Heart right ventricle (tissue), 16 donors: ENCODE results near the gene FRMPD1. TPM values are rescaled to one million over a fixed set of nuclear protein-coding genes. Genes with fewer than 3 reads are reported as not detected.

ENCODE experiments used
- ATAC-seq, 8 donors: fragments of 200-7000 bp; cut with Tn5 transposase; one replicate each; pipeline ENCODE4 v1.9.1; 2020; ENCODE audit warnings: mild to moderate bottlenecking in 8 of 8, moderate library complexity in 8 of 8, moderate number of reproducible peaks in 1 of 8
- DNase-seq, 2 donors: peaks; one replicate each; pipeline ENCODE4 v3.0.0-alpha.2; 2020
- H3K27ac ChIP-seq, 10 donors: fragments of 200-600 bp; sonication (generic) in 2 of 10; one replicate each; pipeline versions ENCODE4 v1.5.0 to v1.8.0; 2020 to 2022; ENCODE audit warnings: mild to moderate bottlenecking in 3 of 10
- H3K27me3 ChIP-seq, 7 donors: fragments of 200-600 bp; one replicate each; pipeline ENCODE4 v1.8.0; 2021 to 2022; ENCODE audit warnings: mild to moderate bottlenecking in 2 of 7
- H3K36me3 ChIP-seq, 9 donors: fragments of 200-600 bp; sonication (generic) in 1 of 9; one replicate each; pipeline versions ENCODE4 v1.5.0 to v1.8.0; 2020 to 2022; ENCODE audit warnings: mild to moderate bottlenecking in 2 of 9
- H3K4me1 ChIP-seq, 9 donors: fragments of 200-600 bp; sonication (generic) in 1 of 9; one replicate each; pipeline versions ENCODE4 v1.5.0 to v1.8.0; 2020 to 2022; ENCODE audit warnings: mild to moderate bottlenecking in 4 of 9
- H3K4me3 ChIP-seq, 10 donors: fragments of 200-600 bp; sonication (generic) in 2 of 10; one replicate each; pipeline versions ENCODE4 v1.5.0 to v1.8.0; 2020 to 2022; ENCODE audit warnings: mild to moderate bottlenecking in 7 of 10, moderate library complexity in 2 of 10
- H3K9me3 ChIP-seq, 11 donors: fragments of 200-600 bp in 10 of 11; sonication (generic) in 2 of 11; one replicate each; pipeline versions ENCODE4 v1.5.0 to v1.8.0; 2013 to 2022; ENCODE audit warnings: mild to moderate bottlenecking in 2 of 11, control low read depth in 1 of 11, moderate library complexity in 1 of 11
- WGBS, 2 donors: extraction: QIAGEN DNeasy Blood & Tissue Kit; methylation state at CpG; one replicate each; pipeline ENCODE4 v1.1.7; 2013; ENCODE audit warnings: inconsistent platforms in 1 of 2; 5-methylcytosine and 5-hydroxymethylcytosine counted together
- intact Hi-C, 10 donors: fragments of 100-400 bp; cut with DNase I; formaldehyde crosslinking; loops; one replicate each; pipeline versions ENCODE4 v1.11.1 to v1.14.2; 2022
- polyA plus RNA-seq, 2 donors: library from polyadenylated mRNA; stranded (reverse); fragments of 200-250 nt; gene quantifications; one replicate each; pipeline ENCODE4 v1.2.3, GENCODE V29; 2013
- total RNA-seq, 10 donors: library from RNA; stranded (reverse); fragmentation: NEBNext Ultra II Directional in 3 of 10; extraction: Animal tissue kit (Norgen Biotek cat#: 25700) in 3 of 10; gene quantifications; one replicate each; pipeline versions ENCODE4 v1.2.1 to v1.2.4, GENCODE V29; 2021 to 2023
- TF ChIP-seq, protein P1 (sequence below), 9 donors: fragments of 200-600 bp; sonication (generic) in 2 of 9; IDR thresholded peaks; one replicate each; pipeline versions ENCODE4 v1.5.0 to v1.8.0; 2021 to 2022; ENCODE audit warnings: antibody characterized with exemption in 9 of 9, mild to moderate bottlenecking in 5 of 9, moderate library complexity in 1 of 9
- donor health status: Arrhythmogenic right ventricular cardiomyopathy.
- donor health status: ischemic (EF 13 %, LVEDD 7.1; RV severe dilation, severe dysfunction).
- donor health status: healthy with polysubstance abuse.
- donor health status: DM: no; HTN: yes; CAD: no.
- donor health status: DM: no; HTN: no; CAD: no.
- donor health status: ischemic (EF 25% LVEDD 6.9; RV normal size, moderate dysfunction).
- donor health status: ischemic (EF 25% LVEDD 5.7; RV mildly dilated, moderate dysfunction).
- donor health status: healthy.
- donor health status: DM: yes; HTN: yes; CAD: no.
- donor health status: Ischemic cardiomyopathy.
- donor health status: ischemic (EF 35%, LVEDD 5.7; RV mildly dilated, moderate dysfunction).
- donor health status: nonischemic (EF 11% LVEDD 7.7; RV severe dilation, severe dysfunction).
- donor health status: DM: yes; HTN: yes; CAD: no.
- donor health status: PGD.
- donor health status: ischemic (EF 29% LVEDD 5.4; RV normal size, mild dysfunction).
- donor health status: nonischemic (EF 23%, LVEDD 6.1; RV moderate dilation, normal function).

The FRMPD1 gene
- total and polyA plus RNA-seq, 12 donors: 0.03 to 1.7 (median 0.63) TPM

DNA sequence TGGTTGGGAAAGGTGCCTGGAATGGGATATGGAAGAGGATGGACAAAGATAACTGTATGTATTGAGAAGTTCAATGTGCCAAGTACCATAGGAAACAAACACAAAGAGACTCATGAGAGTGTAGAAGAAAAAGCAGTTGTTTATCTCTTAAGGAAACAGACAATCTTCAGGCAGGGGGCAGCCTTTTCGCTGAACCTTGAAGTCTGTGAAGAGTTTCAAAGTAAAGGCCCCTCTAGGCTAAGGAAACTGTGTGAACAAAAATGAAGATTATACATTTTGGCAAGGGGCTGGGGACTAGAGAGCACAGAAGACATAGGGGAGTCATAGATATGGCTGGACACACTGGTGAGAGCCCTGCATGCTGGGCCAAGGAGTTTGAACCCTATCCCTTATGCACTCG, 27.5 kb upstream of the FRMPD1 start:
- TF ChIP-seq, protein P1, sequence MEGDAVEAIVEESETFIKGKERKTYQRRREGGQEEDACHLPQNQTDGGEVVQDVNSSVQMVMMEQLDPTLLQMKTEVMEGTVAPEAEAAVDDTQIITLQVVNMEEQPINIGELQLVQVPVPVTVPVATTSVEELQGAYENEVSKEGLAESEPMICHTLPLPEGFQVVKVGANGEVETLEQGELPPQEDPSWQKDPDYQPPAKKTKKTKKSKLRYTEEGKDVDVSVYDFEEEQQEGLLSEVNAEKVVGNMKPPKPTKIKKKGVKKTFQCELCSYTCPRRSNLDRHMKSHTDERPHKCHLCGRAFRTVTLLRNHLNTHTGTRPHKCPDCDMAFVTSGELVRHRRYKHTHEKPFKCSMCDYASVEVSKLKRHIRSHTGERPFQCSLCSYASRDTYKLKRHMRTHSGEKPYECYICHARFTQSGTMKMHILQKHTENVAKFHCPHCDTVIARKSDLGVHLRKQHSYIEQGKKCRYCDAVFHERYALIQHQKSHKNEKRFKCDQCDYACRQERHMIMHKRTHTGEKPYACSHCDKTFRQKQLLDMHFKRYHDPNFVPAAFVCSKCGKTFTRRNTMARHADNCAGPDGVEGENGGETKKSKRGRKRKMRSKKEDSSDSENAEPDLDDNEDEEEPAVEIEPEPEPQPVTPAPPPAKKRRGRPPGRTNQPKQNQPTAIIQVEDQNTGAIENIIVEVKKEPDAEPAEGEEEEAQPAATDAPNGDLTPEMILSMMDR (IDR thresholded peaks at IDR 0.05): no peak
- 70 to 72% methylated on average over 2 of the region's 2 CpGs for WGBS, 2 donors
- intact Hi-C loops: no loop called here

DNA sequence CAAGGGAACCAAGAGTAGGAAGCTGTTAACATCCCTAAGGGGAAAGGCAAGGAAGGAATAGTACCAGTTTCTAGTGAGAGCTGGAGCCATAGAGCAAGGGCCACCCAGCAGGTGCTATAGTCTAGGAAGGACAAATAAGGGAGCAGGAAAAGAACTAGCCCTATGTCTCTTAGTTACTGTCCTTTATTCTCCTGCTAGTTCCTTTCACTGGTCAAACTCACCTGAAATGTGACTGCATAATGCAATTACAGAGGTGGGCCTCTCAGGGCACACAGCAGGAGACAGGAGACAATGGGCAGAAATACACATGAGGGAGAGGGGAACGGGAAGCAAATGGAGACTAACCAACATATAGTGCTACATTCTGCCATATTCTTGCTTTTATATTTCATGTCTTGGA, 26.7 kb upstream of the FRMPD1 start:
- H3K36me3 ChIP-seq: no peaks in the 10 kb centered on the region
- 76 to 90% methylated on average over 1 of the region's 1 CpG for WGBS, 2 donors
- TF ChIP-seq, protein P1 (IDR thresholded peaks at IDR 0.05): no peak

More for the DNA sequence above, 27.5 kb upstream of the FRMPD1 start:
- ATAC-seq (no peak), DNase-seq (no peak)
- no peaks in the 10 kb centered on the region for H3K36me3 ChIP-seq
- H3K4me3 ChIP-seq: no peak overlapping the region
- no peaks in the 10 kb centered on the region for H3K4me1 ChIP-seq
- H3K27ac ChIP-seq: no peak overlapping the region
- H3K9me3 ChIP-seq: no peaks in the 10 kb centered on the region
- H3K27me3 ChIP-seq: no peaks in the 10 kb centered on the region

DNA sequence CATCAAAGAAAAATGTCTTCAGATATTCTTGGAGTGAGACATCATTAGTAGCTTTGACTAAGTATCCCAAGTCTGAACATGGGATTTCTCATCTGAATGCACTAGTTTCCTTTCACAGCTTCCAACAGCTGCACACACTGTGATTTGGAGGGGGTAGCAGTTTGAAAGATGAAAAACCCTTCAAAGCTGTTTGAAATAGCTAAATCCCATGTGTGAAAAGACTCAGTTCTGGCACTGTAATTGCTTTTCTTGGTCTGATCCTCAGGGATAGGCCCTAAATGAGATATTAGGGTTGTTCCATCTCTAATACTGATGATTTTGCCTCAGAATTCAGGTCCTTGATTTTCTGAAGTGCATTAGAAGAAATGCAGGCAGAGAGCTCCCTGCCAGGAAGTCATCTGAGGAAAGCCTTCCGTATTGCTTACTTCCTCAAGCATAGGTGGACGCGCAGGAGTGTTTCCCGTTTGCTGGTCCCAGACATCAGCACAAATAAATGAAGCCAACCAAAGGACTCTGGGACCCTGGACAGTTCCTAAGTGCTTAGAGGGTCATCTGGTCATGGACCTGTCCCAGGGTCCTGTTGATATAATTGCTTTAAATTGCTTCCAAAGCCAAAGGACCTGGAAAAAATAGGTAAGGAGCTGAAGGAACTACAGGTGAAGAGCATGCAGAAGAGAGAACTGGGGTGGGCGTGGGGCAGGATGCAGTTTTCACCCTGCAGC, 25.6 kb upstream of the FRMPD1 start:
- Histone ChIP-seq H3K9me3 (no peaks in the 10 kb centered on the region), H3K4me1 (no peaks in the 10 kb centered on the region), H3K4me3 (no peak overlapping the region), H3K27me3 (no peaks in the 10 kb centered on the region), H3K27ac (no peak overlapping the region), H3K36me3 (no peaks in the 10 kb centered on the region)
- intact Hi-C loops: no loop called here
- TF ChIP-seq, protein P1 (IDR thresholded peaks at IDR 0.05): no peak
- no peak for ATAC-seq
- DNase-seq: no peak
- WGBS, 2 donors: 57 to 66% methylated on average over 5 of the region's 5 CpGs

More for the DNA sequence above, 26.7 kb upstream of the FRMPD1 start:
- no peak overlapping the region for H3K4me3 ChIP-seq
- no peaks in the 10 kb centered on the region for H3K9me3 ChIP-seq
- DNase-seq (no peak), ATAC-seq (no peak)
- H3K4me1 ChIP-seq: no peaks in the 10 kb centered on the region
- no peak overlapping the region for H3K27ac ChIP-seq
- intact Hi-C loops: no loop called here
- no peaks in the 10 kb centered on the region for H3K27me3 ChIP-seq

DNA sequence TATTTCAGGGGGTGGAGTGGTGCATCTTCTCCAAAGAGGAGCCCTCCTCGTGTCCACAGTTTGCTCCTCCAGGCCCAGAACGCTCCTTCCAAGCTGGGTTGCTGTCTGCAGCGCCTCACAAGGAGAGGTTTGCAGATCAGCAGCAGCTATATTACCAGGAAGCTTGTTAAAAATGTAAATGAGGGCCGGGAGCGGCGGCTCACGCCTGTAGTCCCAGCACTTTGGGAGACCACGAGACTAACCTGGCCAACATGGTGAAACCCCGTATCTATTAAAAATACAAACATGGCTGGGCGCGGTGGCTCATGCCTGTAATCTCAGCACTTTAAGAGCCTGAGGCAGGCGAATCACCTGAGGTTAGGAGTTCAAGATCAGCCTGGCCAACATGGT, 25.0 kb upstream of the FRMPD1 start:
- no peaks in the 10 kb centered on the region for H3K4me1 ChIP-seq
- ATAC-seq: no peak
- no peaks in the 10 kb centered on the region for H3K9me3 ChIP-seq
- no peak overlapping the region for H3K27ac ChIP-seq
- DNase-seq: no peak
- no peak overlapping the region for H3K4me3 ChIP-seq
- no peaks in the 10 kb centered on the region for H3K27me3 ChIP-seq
- intact Hi-C loops: no loop called here
- 87 to 89% methylated on average over 12 of the region's 12 CpGs for WGBS, 2 donors
- no peaks in the 10 kb centered on the region for H3K36me3 ChIP-seq
- TF ChIP-seq, protein P1 (IDR thresholded peaks at IDR 0.05): no peak
